Measurements from ENCODE around the gene DNAJB11.

GRCh38 chr3:186549497-186549896, 21.0 kb upstream of the DNAJB11 start:
- TF ChIP-seq CTCF (IDR thresholded peaks at IDR 0.05) = no peak
- TF ChIP-seq POLR2A (IDR thresholded peaks at IDR 0.05) = no peak
